ENCODE measurements around the gene ERVMER34-1.

Gene ERVMER34-1

GRCh38 chr4:52750819-52751486, at the start of gene ERVMER34-1:
Gene ERVMER34-1 (minus strand): TSS chr4:52751425. CDS start chr4:52745520, 5,905 bp downstream.
- DNase-seq: no peak

GRCh38 chr4:52799813-52800212, 48.6 kb upstream of the ERVMER34-1 start:
- DNase-seq: no peak

- no peak for DNase-seq
Measured at GRCh38 chr4:52795533-52795932, 44.3 kb upstream of the ERVMER34-1 start.

DNA sequence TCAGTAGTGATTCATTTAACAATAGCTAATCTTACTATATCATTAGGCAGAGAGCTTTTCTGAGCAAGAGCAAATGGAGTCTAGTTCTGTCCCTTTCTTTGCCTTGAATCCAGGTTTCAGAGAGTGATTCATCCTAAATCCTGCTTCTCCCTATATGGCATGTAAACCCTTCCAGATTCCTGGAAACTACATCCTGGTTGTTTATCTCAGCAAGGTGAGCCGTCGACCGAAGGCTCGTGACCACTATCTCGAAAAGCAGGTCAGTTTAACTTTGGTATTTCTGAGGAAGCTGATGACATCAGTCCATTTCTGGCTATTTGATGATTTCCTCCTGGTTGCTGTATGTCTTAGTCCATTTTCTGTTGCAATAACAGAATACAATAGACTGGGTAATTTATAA, 40.7 kb upstream of the ERVMER34-1 start:
- no peak for DNase-seq

GRCh38 chr4:52789774-52790173, 38.5 kb upstream of the ERVMER34-1 start:
- DNase-seq: no peak

- no peak for DNase-seq
Measured at GRCh38 chr4:52788806-52789205, 37.6 kb upstream of the ERVMER34-1 start.

GRCh38 chr4:52783069-52783468, 31.8 kb upstream of the ERVMER34-1 start:
- no peak for DNase-seq

DNA sequence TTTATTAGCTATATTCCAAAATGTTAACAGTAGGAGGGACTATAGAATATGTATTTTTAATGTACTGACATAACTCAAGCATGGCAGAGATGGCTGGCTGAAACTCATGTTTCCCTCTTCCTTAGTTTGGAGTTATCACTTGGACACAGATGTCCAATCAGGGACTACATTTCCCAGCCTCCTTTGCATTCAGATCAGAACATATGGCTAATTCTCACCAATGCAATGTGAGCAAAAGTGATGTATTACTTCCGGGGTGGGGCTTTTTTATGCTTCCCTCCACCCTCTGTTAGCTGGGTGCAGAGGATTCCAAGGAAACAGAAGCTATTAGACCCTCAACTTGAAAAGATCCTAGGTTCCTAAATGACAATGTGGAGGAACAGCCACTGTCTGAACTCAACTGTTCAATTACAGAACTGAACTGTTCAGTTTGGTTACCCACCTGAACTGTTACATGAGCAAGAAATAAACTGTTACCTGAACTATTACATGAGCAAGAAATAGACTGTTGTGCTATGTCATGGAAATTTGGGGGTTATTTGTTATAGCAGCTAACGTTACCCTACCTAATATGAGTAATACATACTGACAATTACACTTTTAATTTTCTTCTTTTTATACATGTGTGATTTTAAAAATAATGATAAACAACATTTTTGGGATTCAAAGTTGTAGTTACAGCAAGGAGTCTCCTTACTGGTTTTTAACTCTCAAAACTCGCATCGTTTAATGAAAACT, 29.6 kb upstream of the ERVMER34-1 start:
- DNase-seq: no peak

- no peak for DNase-seq
Measured at GRCh38 chr4:52780206-52780605, 29.0 kb upstream of the ERVMER34-1 start.

DNA sequence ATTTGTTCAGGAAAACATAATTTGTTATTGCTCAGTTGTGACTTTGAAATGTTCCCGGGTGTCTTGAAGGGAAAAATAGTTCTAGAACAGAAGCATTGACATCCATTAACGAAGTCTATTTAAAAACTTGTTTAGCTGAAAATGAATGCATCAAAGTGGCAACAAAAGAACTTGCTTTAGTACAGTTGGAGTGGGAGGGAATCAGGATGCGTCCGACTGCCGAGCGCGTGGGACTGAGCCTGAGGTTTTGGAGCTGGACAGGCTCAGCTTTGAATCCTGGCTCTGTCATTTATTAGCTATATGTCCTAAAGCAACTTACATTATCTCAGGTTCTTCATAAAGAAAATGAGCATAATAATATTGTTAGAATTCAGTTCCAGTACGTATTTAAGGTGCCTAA, 9.0 kb upstream of the ERVMER34-1 start:
- no peak for DNase-seq

GRCh38 chr4:52755426-52755825, 4.2 kb upstream of the ERVMER34-1 start:
- DNase-seq: no peak

GRCh38 chr4:52752936-52753335, 1.7 kb upstream of the ERVMER34-1 start:
- no peak for DNase-seq

- peak; percentile 27 for DNase-seq
Measured at GRCh38 chr4:52751487-52751911, 274 bp upstream of the ERVMER34-1 start.

DNA sequence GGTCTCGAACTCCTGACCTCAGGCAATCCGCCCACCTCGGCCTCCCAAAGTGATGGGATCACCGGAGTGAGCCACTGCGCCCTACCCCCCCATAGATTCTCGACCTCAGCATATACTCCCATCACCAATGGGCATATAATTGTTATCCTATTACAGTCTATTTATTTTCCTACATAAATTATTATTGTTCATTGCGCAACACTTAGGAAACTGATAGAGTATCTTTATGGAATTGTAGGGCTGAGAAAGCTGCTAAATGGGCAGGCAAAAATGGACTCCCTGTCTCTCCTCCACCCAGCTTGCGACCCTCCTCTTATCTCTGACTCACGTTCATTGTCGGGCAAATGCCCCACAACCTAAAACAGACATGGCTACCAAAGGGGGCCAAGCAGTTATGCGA, 1.0 kb downstream of the ERVMER34-1 start:
- no peak for DNase-seq

GRCh38 chr4:52748432-52748831, 2.8 kb downstream of the ERVMER34-1 start:
- no peak for DNase-seq

GRCh38 chr4:52744588-52744987, 6.6 kb downstream of the ERVMER34-1 start:
- no peak for DNase-seq

DNA sequence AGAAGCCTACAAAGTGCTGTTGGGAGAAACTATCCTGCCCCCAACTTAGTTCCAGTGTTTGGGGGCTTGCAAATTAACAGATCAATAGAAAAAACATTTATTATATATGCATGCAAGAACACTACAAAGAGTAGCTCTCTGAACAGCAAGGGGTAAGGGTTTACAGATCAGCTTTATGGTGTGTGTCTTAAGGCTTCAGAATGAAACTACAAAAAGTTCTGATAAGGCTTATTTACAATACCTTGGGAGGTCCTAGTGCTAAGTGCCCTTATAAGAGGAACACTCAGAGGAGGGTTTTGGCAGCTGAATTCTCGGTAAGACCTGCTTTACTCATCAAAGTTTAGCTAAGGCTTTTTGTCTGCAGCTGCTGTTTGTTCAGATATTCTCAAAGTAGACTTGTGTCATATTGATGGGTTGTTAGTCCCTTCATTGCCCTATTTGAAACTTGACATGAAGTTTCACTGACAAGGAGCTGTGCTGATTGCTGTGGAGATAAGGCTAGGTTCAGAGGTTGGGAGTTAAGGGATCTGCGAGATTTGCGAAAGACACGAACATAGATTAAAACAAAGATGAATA, 7.7 kb downstream of the ERVMER34-1 start:
- DNase-seq: no peak

DNA sequence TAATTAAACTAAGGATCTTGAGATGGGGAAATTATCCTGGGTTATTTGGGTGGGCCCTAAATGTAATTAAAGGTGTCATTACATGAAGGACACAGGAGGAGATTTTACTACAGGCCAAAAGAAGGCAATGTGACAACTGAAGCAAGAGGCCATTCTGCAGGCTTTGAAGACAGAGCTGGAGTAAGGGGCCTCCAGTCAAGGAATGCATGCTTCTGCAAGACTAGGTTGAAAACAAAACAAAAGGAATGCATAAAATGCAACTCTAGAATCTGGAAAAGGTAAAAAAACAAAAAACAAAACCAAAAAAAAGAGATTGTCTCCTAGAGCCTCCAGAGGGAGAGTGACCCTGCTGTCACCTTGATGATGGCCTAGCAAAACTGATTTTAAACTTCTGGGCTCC, 21.6 kb downstream of the ERVMER34-1 start:
- no peak for DNase-seq

DNA sequence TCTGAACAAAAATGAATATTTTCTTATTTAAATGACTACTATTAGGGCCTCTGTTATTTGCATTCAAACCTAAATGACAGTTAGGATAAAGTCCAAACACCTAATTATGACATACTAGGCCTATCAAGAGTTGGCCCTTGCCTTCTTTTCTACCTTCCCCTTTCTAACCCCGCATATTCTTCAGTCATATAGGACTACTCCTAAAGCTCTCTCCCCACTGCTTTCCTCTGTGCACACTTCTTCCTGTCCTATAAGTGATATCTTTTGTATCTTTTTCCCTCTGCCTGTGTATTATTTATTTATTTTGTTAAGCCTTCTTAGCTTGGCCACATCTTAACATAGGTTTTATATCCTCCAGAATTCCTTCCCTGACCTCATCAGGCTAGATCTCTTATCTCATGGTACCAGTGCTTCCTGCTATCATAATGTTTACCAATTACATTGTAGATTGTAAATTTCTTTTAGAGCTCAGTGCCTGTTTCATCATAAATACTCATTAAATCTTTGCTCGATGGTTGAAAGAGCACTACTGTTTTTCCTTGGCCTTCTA, 22.5 kb downstream of the ERVMER34-1 start:
- DNase-seq: no peak

DNA sequence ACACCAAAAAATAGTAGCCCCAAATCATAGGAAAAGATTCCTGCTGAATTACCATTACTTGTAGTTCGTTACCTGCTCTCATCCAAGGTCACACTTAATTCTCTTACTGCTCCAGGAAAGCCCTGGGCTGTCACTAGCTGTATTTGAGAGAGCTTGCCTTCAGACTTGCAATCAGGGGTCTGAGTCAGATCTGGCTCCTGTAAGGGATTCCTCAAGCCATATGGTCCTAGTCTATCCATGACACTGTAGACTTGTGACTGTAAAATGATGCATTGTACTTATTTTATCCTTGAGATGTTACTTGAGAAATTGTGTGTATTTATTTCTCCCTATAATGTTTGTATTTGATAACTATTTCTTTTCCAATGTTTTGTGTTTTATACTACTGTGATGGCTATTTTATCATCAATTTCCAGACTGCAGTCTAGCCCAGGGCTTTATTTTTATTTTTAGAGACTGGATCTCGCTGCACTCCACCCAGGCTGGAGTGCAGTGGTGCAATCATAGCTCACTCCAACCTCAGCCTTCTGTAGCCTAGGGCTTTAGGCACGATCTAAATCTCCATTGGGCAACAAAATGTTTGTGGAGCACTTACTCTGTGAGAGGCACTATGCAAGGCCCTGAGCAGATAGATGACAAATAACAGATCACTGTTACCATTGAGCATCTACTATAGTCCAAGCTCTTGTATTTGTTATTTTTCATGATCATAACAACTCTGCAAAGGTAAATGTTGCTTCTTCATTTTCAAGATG, 24.2 kb downstream of the ERVMER34-1 start:
- no peak for DNase-seq

DNA sequence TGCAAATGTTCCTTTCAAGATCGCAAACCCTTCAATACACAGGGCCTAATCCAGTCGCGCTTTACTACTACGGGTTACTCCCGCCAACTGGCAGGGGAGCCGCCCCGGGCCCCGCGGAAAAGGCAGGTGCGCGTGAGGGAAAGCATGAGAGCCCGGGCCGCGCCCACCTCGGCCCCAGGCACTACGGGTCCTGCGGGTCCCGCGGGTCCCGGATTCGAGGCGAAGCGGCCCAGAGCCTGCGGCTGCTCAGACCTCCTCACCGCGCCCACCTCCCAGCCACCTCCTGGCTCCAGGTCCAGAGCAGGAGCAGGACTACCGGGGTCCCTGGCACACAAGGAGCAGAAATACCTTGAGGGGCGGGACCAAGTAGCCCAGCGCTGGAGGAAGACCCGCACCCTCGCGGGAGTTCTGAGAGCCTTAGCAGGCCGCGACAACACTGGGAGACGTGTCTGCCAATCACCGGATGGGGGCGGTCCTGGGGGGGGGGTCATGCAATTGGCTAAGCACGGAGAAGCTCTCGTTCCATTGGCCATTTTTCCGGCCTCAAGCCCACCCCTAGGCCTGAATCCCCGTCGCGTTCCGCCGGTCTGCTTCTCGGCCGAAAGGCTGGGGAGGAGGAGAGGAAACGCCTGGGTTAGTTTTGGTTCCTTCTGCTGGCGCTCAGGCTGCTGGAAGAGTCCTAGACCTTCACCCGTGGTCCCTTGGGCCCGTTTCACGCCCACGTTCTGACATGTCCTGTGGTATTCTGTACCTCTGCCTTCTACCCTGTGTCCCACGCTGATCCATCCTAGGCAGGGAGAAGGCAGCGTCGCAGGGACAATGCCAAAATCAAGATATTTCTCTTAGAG, 29.0 kb downstream of the ERVMER34-1 start:
- DNase-seq: peak; percentile 95

DNA sequence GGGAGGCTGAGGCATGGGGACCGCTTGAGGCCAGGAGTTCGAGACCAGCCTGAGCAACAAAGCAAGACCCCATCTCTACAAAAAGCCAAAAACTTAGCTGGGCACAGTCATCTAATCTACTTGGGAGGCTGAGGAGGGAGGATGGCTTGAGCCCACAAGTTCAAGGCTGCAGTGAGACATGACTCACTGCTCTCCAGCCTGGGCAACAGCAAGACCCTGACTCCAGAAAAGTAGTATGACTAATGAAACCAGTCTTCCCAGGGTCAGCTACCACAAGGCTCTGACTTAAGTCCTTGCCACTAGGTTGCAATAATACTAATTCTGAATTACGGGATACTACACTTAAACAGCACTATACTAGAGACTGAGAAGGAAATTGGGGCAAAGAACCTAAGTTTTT, 33.1 kb downstream of the ERVMER34-1 start:
- DNase-seq: no peak
